ENCODE measurements around the gene TMCC2.
"Not testable (repeated sequence)": the region's sequence is repeated elsewhere in the genome, so short reads cannot be mapped to it uniquely, and the experiment has no call there.

The TMCC2 gene

DNA sequence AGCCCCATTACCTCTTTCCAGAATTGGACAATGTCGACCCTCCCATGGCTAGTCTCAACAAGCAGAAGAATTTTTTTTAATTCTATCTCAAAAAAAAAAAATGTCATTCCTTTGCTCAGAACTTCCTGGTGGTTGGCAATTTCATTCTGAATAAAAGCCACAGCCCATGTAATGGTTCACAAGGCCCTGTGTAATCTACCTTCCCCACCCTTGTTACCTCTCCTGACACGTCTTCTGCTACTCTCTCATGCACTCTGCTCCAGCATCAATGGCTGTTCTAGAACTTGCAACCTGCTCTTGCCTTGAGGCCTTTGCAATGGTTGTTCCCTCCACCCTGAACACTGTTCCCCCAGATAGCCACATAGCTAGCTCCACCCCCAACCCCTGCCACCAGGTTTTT is 68.4 kb downstream of the TMCC2 start:
- H3K4me2 ChIP-seq (ENCODE audit: low read length), result no peak overlapping the region
- peaks cover 12% of the 10 kb centered on the region for H3F3A ChIP-seq (ENCODE audit: control insufficient read depth, insufficient read depth)
- H4K20me1 ChIP-seq (ENCODE audit: control insufficient read depth, insufficient read depth, low read depth, low read length), result no peaks in the 10 kb centered on the region
- no peaks in the 10 kb centered on the region; the same call in 1 of the 2 replicates for H3K36me3 ChIP-seq (ENCODE audit: control insufficient read depth, low read length)
- no peaks in the 10 kb centered on the region for H3K79me2 ChIP-seq (ENCODE audit: control insufficient read depth, low read length)
- H3K9me3 ChIP-seq (ENCODE audit: control insufficient read depth, insufficient read depth, low read length), result no peaks in the 10 kb centered on the region
- no peaks in the 10 kb centered on the region for H3K9me2 ChIP-seq (replicated peaks; ENCODE audit: control insufficient read depth, low read length)
- TF ChIP-seq, protein P1, sequence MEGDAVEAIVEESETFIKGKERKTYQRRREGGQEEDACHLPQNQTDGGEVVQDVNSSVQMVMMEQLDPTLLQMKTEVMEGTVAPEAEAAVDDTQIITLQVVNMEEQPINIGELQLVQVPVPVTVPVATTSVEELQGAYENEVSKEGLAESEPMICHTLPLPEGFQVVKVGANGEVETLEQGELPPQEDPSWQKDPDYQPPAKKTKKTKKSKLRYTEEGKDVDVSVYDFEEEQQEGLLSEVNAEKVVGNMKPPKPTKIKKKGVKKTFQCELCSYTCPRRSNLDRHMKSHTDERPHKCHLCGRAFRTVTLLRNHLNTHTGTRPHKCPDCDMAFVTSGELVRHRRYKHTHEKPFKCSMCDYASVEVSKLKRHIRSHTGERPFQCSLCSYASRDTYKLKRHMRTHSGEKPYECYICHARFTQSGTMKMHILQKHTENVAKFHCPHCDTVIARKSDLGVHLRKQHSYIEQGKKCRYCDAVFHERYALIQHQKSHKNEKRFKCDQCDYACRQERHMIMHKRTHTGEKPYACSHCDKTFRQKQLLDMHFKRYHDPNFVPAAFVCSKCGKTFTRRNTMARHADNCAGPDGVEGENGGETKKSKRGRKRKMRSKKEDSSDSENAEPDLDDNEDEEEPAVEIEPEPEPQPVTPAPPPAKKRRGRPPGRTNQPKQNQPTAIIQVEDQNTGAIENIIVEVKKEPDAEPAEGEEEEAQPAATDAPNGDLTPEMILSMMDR (IDR thresholded peaks at IDR 0.05; ENCODE audit: low read depth, low read length, poor library complexity, severe bottlenecking), result no peak
- TF ChIP-seq EZH2phosphoT487 (IDR thresholded peaks at IDR 0.05; ENCODE audit: borderline replicate concordance, low read length), result no peak
- H3K27me3 ChIP-seq (ENCODE audit: control insufficient read depth, low read length), result no peaks in the 10 kb centered on the region
- no peak overlapping the region for H3K27ac ChIP-seq (ENCODE audit: low read depth, low read length)
- no peak overlapping the region for H3K4me3 ChIP-seq (ENCODE audit: low read length)
- peaks cover 86% of the 10 kb centered on the region for H3K4me1 ChIP-seq (ENCODE audit: control insufficient read depth, low read length)

DNA sequence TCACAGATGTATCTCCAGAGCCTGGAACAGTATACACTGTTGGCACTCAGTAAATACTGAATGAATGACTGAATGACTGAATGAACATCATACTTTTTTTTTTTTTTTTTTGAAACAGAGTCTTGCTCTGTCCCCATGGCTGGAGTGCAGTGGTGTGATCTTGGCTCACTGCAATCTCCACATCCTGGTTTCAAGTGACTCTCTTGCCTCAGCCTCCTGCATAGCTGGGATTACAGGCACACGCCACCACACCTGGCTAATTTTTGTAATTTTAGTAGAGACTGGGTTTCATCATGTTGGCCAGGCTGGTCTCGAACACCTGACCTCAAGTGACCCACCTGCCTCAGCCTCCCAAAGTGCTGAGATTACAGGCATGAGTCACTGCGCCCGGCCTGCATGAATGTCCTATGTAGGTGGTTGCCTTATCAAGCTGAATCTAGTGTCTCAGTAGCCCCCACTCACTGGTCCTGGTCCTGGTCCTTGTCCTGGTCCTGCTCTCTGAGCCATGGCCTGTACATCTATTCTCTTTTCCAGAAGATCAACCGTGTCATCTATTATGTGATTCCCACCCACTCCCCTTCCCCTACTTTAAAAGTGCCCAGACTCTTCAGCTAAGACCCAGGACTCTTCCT is 69.9 kb downstream of the TMCC2 start:
- not testable (repeated sequence) for H3K27ac ChIP-seq (ENCODE audit: low read depth, low read length); H3K4me2 ChIP-seq (ENCODE audit: low read length); H3K4me3 ChIP-seq (ENCODE audit: low read length); H3K27me3 ChIP-seq (ENCODE audit: control insufficient read depth, low read length); H3K9me2 ChIP-seq (replicated peaks; ENCODE audit: control insufficient read depth, low read length); H4K20me1 ChIP-seq (ENCODE audit: control insufficient read depth, insufficient read depth, low read depth, low read length); H3K79me2 ChIP-seq (ENCODE audit: control insufficient read depth, low read length); H3K9me3 ChIP-seq (ENCODE audit: control insufficient read depth, insufficient read depth, low read length)
- Histone ChIP-seq H3K36me3 (ENCODE audit: control insufficient read depth, low read length) (peaks cover 13% of the 10 kb centered on the region), H3K4me1 (ENCODE audit: control insufficient read depth, low read length) (peaks cover 90% of the 10 kb centered on the region), H3F3A (ENCODE audit: control insufficient read depth, insufficient read depth) (peaks cover 19% of the 10 kb centered on the region)

DNA sequence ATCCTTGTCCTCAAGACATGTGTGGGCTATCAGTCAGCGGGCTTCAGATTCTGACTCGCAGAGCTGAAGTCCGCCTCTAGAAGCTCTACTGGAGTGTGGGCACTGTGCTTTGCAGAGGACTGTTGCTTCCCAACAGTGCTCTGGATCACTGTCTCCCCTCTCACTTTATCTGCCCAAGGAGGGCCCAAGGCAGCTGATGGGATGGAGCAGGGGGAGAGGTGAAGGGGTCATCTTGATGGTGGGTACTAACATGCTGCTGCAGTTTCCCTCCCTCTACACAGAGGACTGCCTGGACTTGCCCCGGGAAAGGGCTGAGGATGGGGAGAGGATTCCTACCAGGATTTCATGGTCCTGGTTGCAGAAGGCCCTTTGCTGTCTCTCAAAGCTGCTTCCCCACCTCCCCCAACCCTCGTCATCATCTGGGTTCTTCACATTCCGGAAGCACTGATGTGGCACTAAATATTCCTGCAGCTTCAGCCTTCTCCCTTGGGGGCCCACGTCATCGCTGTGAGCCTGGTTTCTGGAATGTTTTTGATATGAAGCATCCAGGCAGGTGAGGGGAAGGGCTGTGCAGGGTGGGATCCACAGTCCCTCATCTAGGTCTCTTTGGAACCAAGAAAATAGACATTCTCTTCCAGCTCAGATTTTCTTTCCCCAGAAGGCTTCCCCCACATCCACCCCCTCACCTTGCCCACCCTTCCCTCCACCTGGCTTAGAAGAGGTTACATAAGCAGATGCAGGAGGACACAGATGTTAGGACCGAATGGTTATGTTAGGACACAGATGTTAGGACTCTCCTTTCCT is 70.6 kb downstream of the TMCC2 start:
- H3K27ac ChIP-seq (ENCODE audit: low read depth, low read length), result no peak overlapping the region

More for the DNA sequence above, 70.6 kb downstream of the TMCC2 start:
- Histone ChIP-seq H3K4me1 (ENCODE audit: control insufficient read depth, low read length) (peaks cover 91% of the 10 kb centered on the region), H4K20me1 (ENCODE audit: control insufficient read depth, insufficient read depth, low read depth, low read length) (no peaks in the 10 kb centered on the region), H3K9me2 (replicated peaks; ENCODE audit: control insufficient read depth, low read length) (no peaks in the 10 kb centered on the region), H3K79me2 (ENCODE audit: control insufficient read depth, low read length) (peaks cover 8% of the 10 kb centered on the region), H3K27me3 (ENCODE audit: control insufficient read depth, low read length) (no peaks in the 10 kb centered on the region), H3F3A (ENCODE audit: control insufficient read depth, insufficient read depth) (peaks cover 14% of the 10 kb centered on the region), H3K9me3 (ENCODE audit: control insufficient read depth, insufficient read depth, low read length) (no peaks in the 10 kb centered on the region), H3K4me2 (ENCODE audit: low read length) (no peak overlapping the region), H3K4me3 (ENCODE audit: low read length) (no peak overlapping the region), H3K36me3 (ENCODE audit: control insufficient read depth, low read length) (peaks cover 19% of the 10 kb centered on the region)
- TF ChIP-seq EZH2phosphoT487 (IDR thresholded peaks at IDR 0.05; ENCODE audit: borderline replicate concordance, low read length), result no peak
- TF ChIP-seq, protein P1 (IDR thresholded peaks at IDR 0.05; ENCODE audit: low read depth, low read length, poor library complexity, severe bottlenecking), result no peak

All from DOHH2 (cell line).